Astrocyte of the hippocampus (primary cell): ENCODE data around the gene KATNAL1.
A peak's percentile ranks its signal among the peaks of the same experiment; 100 is the strongest.

ENCODE experiments used
- DNase-seq: peaks from one replicate; pipeline ENCODE4 v3.0.0; 2011; ENCODE audit warnings: low read depth, low spot score

KATNAL1 gene

DNA sequence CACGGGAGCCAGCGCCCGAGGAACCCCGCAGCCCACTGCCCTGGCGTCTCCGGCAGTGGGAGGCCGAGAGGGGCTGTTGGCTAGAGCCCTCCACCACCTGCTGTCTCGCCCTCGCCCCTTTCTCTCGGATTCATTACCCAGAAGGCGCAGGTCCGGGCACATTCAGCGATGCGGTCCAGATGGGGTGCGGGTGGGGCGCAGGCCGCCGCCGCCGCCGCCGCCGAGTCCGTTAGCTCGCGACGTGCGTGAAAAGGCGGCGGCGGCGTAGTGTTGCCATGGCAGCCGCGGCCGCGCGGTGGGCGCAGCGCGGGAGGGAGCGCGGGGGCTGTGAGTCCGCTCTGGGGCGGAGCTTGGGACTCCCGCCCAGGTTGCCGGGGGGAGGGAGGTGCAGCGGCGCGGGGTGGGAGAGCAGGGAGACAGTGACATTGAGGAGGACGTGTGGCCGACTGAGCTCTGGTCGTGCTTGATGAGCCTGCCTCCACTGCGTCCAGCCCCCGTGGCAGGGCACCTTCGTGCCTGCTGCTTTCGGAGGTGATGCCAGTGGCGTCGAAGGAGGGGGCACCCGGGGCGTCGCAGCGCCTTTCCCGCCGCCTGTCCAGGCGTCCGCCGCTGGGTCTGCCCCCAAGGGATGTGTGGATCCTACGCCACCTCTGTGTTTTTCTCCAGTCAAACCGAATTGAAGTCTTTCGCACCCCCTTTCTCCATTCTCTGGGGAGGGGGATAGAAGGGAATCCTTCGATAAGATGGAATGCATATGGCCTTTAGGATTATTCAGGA, at the start of gene KATNAL1:
Gene KATNAL1, minus strand, starts transcription at position 358 of the 777 bp plus-strand sequence. CDS start 23,774 bp downstream, outside the sequence.
- peak; percentile 89 for DNase-seq

GRCh38 chr13:30355839-30356238, 48.5 kb upstream of the KATNAL1 start:
- DNase-seq: no peak

- DNase-seq: no peak
These were observed 48.0 kb upstream of the KATNAL1 start for GRCh38 chr13:30355384-30355699.

DNA sequence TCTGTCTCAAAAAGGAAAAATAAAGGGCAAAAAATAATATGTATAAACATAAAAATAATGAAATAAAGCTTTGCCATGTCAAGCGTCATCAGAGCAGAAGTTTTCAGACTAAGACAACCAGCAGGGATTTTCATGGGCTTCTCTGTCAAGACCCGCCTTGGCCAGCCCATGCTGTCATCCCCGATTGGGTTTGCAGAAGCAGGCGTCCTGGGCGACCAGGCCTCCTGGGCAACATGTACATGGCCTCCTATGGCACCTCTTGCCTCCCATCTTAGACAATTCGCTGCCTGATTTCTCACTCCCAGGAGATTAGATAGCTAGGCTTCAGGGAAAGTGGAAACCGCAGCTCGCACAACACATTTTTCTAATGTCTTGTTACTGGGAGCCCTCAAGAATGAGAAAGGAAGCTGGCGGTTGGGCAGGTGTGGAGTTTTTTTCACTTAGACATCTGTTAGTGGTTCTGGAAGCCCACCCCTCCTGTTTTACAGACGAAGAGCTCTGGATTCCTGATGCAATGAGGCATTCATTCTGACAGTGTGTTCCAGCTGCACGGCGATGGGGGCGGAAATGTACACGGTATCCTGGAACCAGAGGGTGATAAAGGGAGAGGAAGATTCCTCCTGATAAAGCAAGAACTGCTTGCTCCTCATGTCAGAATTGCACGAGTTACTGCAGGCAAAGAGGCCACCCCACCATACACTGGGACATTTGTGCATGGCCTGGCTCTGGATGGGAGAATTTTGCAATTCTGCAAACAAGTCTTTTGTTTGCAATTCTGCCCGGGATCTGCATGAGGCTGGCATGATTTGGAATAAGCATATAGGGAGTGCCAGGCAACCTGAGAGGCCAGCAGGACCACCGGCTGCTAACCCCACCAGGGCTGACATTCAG, 47.4 kb upstream of the KATNAL1 start:
- no peak for DNase-seq

DNA sequence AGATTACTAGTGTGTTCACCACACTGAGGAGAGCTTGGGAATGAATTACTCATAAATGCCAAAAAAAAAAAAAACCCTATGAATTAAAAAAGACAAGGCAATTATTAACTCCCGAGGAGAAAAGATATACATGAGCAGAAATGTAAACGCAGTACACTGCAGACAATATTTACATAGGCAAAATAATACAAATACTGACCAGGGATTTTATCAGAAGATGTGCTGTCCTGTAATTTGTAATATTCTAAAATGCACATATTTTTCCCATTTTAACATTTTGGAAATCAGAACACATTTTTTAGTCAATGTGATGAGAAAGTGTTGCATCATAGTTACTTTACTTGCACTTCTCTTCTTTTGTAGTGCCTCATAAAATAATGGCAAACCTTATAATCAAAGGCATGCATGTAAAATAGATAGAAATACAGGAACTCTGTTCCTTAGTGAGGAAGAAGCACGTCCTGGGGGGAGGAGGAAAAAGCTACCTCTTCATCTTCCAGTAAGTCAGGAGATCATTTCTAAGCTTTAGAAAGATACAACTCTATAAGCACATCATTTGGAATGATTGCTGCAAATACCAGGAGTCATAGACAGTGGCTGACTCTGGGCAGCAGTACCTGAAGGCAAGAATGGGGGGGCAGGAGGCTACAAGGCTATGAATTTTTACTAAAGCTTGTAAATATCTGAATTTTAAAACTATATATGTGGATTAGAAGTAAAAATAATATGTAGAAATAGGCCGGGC, 46.3 kb upstream of the KATNAL1 start:
- no peak for DNase-seq

DNA sequence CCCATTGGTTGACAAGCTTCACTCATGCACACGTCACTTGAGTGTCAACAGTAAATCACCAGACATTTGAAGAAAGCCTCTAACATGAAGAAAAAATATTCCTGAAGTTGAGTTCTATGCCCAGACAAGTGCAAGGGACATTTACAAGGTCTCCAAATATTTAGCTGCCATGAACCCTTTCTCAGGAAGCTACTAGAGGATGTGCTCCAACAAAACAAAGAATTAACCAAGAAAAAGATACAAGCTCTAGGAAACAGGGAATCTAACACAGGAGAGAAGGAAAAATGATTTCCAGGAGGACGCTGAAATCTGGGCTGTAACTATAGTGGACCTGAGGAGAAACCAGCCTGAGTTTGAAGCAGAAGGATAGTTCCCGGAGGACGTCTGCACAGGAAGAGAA, 45.7 kb upstream of the KATNAL1 start:
- DNase-seq: no peak

DNA sequence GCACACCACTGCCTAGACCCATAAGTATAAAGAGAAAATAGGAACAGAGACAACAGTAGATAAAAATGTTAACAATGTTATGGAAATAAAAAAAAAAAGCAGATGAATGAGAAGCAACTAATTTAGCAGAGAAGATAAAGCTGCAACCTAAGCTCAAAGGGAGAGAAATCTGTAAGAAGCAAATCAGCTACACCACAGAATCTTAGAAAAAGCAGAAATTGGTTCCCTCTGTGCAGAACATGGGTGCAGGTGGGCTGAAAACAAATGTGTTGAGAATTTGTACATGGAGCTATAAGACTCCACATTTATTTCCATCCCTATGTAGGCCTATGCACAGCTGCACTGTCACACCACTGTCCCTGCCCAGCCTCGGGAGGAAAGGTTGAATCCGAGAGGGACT, 44.8 kb upstream of the KATNAL1 start:
- no peak for DNase-seq

DNA sequence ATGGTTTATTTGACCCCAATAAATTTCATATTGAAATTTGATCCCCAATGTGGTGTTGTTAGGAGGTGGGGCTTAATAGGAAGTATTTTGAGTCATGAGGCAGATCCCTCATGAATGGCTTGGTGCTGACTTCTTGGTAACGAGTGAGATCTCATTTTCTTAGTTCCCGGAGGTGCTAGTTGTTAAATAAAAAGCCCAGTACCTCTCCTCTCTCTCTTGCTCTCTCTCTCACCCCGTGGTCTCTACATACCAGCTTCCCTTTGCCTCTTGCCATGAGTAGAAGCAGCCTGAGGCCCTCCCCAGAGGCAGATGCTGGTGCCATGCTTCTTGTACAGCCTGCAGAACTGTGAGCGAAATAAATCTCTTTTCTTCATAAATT, 39.4 kb upstream of the KATNAL1 start:
- DNase-seq: no peak

DNA sequence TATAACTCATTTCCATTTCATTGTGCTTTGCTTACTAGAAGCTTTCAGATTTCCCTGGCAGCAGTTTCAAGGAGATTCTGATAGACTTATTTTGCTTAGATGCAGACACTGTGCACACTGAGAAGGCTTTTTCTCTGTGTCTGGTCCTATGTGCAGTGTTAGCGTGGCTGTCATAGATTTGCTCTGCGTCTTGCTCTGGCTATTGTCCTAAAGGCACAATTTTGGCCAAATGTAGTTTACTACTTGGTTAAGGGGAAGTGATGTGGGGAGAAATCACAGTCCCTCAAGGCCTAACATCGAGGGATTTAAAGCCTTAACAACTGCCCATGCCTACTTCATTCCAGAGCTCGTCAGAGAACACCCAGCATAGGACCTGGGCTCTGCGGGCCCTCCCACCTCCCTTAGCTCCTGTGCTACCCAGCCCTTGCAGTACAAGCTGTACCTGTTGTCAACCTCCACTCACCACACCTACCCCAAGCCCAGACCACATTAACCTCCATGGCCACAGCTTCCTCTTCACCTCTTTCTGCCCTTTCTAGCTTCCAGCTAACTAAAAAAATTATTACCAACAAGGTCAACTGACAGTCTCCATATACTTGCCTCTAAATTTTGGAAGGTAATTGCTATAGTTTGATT, 38.9 kb upstream of the KATNAL1 start:
- DNase-seq: no peak

- no peak for DNase-seq
These were observed 38.2 kb upstream of the KATNAL1 start for GRCh38 chr13:30345426-30346100.

- DNase-seq: peak; percentile 95
These were observed 34.6 kb upstream of the KATNAL1 start for GRCh38 chr13:30341815-30342570.

DNA sequence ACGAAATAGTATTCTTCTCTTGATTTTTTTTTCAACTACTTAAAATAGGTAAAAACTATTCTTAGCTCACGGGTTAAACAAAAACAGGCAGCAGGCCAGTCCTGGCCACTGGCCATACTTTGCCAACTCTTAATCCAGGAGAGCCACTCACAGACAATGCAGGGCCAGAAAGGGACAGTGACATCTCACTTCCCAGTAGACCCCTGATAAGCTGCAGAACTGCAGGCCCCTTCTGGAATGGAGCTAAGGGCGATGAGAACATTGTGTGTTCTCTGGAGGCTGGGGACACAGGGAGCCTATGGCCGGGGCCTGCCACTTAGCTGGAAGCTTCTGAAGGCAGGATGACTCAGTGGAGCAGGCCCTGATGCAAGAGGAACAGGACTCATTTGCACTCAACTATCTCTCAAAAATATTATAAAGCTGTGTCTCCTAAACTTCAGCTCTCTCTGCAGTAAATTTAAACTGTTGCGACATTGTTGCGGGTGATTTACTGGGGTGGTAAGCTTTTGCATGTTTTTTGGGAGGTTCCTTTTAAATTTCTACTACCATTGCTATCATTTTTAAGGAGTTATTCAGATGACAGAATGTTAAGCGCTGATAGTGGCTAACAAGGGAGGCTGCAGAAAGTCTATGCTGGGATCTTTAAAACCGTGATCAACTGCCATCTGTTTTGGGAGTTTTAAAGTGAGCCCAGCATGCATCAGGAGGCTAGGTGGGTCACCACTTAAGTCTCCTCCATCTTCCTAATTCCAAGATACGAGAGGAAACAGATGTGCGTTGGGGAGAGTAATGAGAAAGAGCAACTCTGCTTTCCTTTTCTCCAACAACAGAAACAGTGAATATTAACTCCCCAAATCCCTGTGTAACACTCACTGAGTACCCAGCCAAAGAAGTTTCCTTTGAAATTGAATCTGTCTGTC, 33.2 kb upstream of the KATNAL1 start:
- peak; percentile 66 for DNase-seq

DNA sequence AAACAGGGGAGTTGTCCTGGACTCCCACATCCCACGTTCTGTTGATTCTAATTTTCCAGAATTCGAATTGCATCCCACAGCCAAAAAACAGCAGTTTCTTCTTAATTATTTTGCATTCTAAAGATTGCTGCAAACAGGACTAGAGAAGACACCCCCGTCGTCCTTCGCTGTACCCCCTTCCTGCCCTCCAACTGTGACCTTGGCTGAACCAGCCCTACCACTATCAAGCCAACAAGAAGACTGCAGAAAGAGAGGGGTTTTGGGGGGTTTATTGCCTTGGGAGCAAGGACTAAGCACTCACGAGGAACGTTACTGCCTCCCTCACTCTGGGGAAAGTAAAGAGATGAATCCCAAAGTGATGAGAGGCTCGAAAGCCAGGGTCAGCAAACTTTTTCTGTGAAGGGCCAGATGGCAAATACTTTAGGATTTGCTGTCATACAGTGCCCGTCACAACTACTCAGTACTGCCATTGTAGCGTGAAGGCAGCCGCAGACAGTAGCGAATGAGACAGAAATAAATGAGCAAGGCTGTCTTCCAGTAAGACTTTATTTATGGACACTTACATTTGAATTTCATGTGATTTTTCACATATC, 32.5 kb upstream of the KATNAL1 start:
- DNase-seq: no peak

GRCh38 chr13:30338952-30339351, 31.6 kb upstream of the KATNAL1 start:
- no peak for DNase-seq

DNA sequence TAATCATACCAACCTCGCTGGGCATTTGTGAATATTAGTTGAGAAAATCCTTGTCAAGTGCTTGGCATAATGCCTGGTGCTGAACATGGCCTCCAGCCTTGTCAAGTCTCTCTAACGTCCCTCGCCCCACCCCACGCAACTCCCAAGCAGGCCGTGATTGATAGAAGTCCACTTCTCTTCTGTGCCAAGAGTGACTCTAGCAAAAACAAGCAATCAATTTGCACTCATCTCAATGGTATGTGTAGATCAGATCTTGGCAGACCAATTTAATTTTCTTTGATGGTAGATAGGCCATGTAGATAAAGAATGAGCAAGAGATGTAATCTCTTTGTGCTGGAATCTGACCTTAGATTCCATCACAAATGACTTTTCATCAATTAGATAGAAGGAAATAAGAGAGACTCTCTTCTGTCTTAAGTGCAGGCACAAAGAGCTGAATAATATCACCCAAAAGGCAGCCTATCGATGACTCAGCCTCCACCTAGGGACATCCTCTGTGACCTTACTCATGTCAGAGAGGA, 31.0 kb upstream of the KATNAL1 start:
- DNase-seq: peak; percentile 35

DNA sequence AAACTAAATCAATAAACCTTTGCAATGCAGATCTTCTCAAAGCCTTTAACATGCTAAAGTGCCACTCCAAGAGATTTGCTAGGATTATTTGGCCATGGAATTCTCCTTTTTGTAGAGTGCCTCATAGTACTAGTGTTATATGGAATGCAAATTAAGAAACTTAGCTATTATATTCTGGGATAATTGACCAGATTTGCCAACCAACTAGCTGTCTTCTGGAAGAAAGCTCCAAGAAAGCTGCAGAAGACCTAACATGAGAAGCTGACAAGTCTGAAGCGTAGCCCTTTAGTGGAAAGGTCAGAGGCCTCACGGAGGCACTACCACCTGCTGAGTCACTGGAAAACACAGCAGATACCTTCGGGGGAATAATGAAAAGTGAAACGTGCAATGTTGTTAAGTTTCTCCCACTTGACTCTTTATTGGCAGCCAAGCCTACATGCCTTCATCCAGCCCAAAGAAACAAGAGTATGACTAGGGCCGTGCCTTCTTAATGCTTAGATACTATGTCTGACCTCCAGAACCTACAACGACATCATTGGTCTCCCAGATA, 29.8 kb upstream of the KATNAL1 start:
- DNase-seq: no peak

DNA sequence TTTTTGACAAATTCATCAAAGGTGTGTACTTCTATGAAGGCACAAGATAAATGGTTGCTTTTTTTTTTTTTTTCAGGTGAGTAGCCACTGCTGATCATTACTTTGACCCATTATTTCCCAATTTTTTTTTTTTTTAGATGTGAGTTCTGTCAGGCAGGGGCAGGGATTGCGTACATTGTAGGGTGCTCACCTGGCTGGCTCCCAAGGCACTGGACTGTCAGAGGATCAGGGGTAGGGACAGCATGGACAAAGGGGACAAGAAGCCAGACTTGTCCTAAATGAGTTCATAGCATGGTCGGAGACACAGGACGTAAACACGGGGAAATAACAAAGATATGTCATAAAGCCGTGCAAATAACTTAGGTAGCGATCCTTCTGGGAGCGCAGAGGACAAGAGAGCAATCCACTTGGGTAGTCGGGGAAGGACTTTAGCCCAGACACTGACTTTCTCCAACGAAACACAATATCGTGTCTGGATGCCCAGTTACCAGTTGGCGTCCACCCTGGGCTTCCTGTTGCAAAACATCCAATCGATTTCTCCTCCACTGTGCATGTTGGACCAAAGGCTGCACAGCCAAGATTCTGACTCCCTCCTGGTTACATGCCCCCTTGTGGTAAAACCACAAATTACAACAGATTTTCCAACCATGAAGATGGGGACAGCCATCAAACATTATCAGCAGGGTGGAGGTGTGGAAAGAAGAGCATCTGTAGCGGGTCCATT, 27.5 kb upstream of the KATNAL1 start:
- no peak for DNase-seq

- no peak for DNase-seq
These were observed 26.3 kb upstream of the KATNAL1 start for GRCh38 chr13:30333616-30334015.
